Central memory CD8-positive, alpha-beta T cell (primary cell): Measurements from ENCODE around the gene ELOB.

Source experiments
- ATAC-seq: fragments of 150-1000 bp; cut with Tn5 transposase; replicated peaks from 2 replicates; pipeline ENCODE4 v1.10.0; 2022; ENCODE audit warnings: mild to moderate bottlenecking, moderate FRiP score, moderate number of reproducible peaks; ENCODE audit not compliant: poor library complexity, severe bottlenecking; ENCODE audit errors: extremely low read depth
- DNase-seq, 2 donors: peaks; one replicate each; pipeline ENCODE4 v3.0.0; 2021; ENCODE audit warnings: low spot score in 2 of 2
- H3K27ac Mint-ChIP-seq: one replicate; pipeline ENCODE4 v1.8.0; 2022; ENCODE audit warnings: low read depth, mild to moderate bottlenecking, moderate library complexity, mixed read lengths
- H3K27me3 Mint-ChIP-seq: one replicate; pipeline ENCODE4 v1.8.0; 2022; ENCODE audit warnings: mixed read lengths
- H3K36me3 Mint-ChIP-seq: one replicate; pipeline ENCODE4 v1.8.0; 2022; ENCODE audit warnings: mild to moderate bottlenecking, moderate library complexity, mixed read lengths; ENCODE audit not compliant: insufficient read depth
- H3K4me1 Mint-ChIP-seq: one replicate; pipeline ENCODE4 v1.8.0; 2022; ENCODE audit warnings: mixed read lengths
- H3K4me3 Mint-ChIP-seq: one replicate; pipeline ENCODE4 v1.8.0; 2022; ENCODE audit warnings: mild to moderate bottlenecking, moderate library complexity, mixed read lengths
- H3K9me3 Mint-ChIP-seq: one replicate; pipeline ENCODE4 v1.8.0; 2022; ENCODE audit warnings: mixed read lengths

Gene ELOB

DNA sequence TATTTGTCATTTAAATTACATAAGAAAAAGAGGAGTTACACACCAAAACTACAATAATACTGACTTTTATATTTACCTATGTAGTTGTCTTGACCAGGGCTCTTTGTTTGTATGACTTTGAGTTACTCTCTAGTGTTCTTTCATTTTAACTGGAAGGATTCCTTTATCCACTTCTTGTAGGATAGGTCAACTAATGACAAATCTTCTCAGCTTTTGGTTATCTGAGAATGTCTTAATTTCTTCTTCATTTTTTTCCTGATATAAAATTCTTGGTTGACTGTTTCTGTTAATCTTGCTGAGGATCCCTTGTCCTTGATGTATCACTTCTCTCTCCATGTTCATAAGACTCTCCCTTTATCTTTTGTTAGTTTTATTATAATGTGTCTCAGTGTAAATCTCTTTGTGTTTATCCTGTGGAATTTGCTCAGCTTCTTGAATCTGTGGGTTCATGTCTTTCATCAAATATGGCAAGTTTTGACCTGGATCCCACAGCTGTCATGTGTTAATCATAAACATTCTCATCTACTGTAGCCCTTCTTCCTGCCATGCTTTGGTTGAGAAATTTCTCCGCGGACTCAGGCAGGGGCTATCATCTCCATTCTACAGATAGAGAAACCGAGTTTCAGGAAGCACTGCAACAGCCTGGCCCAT is 26.6 kb upstream of the ELOB start:
- ATAC-seq (no peak), DNase-seq (no peak)
- no peaks in the 10 kb centered on the region for H3K4me1 Mint-ChIP-seq
- H3K27ac Mint-ChIP-seq: no peak overlapping the region
- peaks cover 41% of the 10 kb centered on the region for H3K27me3 Mint-ChIP-seq
- H3K36me3 Mint-ChIP-seq: peaks cover 2% of the 10 kb centered on the region
- no peak overlapping the region for H3K4me3 Mint-ChIP-seq
- peaks cover 5% of the 10 kb centered on the region for H3K9me3 Mint-ChIP-seq

DNA sequence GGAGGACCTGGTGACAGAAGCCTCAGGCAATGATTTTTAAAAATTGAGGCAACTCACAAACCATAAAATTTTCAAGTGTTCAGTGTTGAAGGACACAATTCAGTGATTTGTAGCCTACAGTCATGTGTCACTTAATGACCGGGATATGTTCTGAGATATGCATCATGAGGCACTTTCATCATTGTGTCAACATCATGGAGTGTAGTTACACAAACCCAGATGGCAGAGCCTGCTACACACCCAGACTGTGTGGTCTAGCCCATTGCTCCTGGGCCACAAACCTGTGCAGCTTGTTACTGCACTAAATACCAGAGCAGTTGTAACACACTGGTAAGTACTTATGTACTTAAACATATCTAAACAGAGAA is 22.8 kb upstream of the ELOB start:
- peaks cover 5% of the 10 kb centered on the region for H3K9me3 Mint-ChIP-seq
- no peak overlapping the region for H3K27ac Mint-ChIP-seq
- ATAC-seq (no peak), DNase-seq (no peak)
- H3K4me3 Mint-ChIP-seq: no peak overlapping the region
- H3K4me1 Mint-ChIP-seq: no peaks in the 10 kb centered on the region
- no peaks in the 10 kb centered on the region for H3K36me3 Mint-ChIP-seq
- peaks cover 11% of the 10 kb centered on the region for H3K27me3 Mint-ChIP-seq

DNA sequence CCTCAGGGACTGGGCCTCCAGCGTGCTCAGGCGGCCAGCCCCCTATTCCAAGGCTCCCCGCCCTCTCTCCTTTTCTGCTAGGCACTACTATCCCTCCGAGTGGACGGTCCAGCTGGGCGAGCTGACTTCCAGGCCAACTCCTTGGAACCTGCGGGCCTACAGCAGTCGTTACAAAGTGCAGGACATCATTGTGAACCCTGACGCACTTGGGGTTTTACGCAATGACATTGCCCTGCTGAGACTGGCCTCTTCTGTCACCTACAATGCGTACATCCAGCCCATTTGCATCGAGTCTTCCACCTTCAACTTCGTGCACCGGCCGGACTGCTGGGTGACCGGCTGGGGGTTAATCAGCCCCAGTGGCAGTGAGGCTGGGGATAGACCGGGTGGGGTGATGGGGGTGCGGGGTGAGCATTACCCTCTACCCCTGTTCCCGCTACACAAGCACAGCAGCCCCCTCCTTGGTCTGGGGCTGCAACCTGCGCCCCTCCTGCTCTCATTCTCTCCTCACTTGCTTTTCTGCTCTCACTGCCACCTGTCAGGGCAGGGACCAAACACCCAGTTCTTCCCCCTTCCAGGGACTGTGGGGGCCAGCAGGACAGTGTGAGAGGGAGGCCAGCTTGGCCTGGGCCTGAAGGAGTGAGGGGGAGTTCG is 22.3 kb upstream of the ELOB start:
- Mint-ChIP-seq H3K4me3 (no peak overlapping the region), H3K4me1 (no peaks in the 10 kb centered on the region), H3K27ac (no peak overlapping the region), H3K36me3 (no peaks in the 10 kb centered on the region), H3K27me3 (peaks cover 14% of the 10 kb centered on the region), H3K9me3 (peaks cover 5% of the 10 kb centered on the region)
- no peak for ATAC-seq
- DNase-seq: no peak

DNA sequence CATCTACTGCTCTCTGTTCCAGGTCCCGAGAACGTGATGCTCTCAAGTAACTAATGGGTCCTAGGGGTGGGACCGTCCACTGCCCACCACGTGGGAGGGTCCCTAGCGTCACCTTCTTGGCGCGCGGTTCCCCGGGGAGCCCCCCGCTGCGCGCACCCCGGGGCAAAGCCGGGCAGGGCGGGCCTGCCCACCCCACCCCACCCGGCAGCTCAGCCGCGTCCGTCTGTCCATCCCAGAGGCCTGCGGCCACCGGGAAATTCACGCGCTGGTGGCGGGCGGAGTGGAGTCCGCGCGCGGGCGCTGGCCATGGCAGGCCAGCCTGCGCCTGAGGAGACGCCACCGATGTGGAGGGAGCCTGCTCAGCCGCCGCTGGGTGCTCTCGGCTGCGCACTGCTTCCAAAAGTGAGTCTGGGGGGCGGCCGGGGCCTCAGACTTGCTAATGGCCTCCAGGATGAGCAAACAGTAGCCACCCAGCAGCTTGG is 21.7 kb upstream of the ELOB start:
- DNase-seq: no peak
- peaks cover 2% of the 10 kb centered on the region for H3K9me3 Mint-ChIP-seq
- no peak for ATAC-seq
- H3K4me1 Mint-ChIP-seq: no peaks in the 10 kb centered on the region
- peaks cover 20% of the 10 kb centered on the region for H3K27me3 Mint-ChIP-seq
- no peak overlapping the region for H3K4me3 Mint-ChIP-seq
- H3K27ac Mint-ChIP-seq: no peak overlapping the region
- no peaks in the 10 kb centered on the region for H3K36me3 Mint-ChIP-seq

DNA sequence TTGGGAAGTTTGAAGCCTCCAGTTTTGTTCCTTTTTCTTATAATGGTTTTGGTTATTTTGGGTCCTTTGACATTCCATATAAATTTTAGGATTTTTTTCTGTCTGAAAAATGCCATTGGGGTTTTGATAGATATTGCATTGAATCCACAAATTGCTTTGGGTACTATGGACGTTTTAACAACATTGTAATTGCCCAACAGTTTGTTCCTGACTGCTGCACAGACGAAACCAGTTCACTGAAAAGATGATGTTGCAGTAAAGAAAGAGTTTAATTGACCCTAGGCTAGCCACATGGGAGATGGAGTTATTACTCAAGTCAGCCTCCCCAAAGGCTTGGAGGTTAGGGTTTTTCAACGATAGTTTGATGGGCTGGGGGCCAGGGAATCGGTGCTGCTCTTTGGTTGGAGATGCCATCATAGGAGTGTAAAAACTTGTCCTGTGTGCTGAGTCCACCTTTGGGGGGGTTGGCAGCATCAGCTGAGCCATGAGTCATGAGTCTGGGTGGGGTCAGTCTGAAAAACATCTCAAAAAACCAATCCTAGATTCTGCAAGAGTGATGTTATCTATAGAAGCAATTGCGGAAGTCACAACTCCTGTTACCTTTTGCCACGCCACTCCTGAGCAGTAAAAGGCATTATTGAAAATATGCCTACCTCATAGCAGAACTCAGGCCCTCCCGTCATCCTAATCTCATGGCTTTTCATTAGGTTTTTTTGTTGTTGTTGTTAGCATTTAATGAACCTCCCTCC is 18.5 kb upstream of the ELOB start:
- Mint-ChIP-seq H3K36me3 (no peaks in the 10 kb centered on the region), H3K4me1 (no peaks in the 10 kb centered on the region), H3K27me3 (peaks cover 47% of the 10 kb centered on the region), H3K27ac (no peak overlapping the region), H3K4me3 (no peak overlapping the region), H3K9me3 (no peaks in the 10 kb centered on the region)
- ATAC-seq: no peak
- no peak for DNase-seq

DNA sequence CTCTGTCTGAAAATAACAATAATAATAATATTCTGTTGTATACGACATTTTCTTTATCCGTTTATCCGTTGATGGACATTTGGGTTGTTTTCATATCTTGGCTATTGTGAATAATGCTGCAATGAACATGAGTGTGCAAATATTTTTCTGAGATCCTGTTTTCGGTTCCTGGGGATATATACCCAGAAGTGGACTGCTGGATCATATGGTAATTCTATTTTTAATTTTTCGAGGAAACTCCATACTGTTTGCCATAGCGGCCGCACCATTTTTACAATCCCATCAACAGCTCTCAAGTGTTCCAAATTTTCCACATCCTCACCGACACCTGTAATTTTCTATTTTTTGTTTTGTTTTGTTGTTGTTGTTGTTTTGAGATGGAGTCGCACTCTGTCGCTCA is 15.9 kb upstream of the ELOB start:
- DNase-seq: no peak
- ATAC-seq: no peak
- Mint-ChIP-seq H3K9me3 (no peaks in the 10 kb centered on the region), H3K4me3 (no peak overlapping the region), H3K4me1 (no peaks in the 10 kb centered on the region), H3K27ac (no peak overlapping the region), H3K27me3 (peaks cover 60% of the 10 kb centered on the region), H3K36me3 (no peaks in the 10 kb centered on the region)

DNA sequence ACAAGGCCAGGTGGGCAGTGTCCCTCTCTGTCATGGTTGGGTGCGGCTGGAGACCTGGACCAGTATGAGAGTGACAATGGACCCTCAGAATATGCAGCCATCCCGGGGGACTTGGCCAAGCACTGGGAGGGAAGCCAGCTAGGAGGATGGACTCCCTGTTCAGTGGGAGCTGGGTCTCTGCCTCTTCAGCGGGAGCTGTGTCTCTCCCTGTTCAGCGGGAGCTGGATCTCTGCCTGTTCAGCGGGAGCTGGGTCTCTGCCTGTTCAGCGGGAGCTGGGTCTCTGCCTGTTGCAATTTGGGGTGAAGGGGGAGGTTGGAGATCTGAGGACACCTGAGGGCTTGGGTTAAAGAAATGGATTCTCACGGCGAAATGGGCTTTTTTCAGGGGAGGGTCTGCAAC is 14.1 kb upstream of the ELOB start:
- H3K27ac Mint-ChIP-seq: no peak overlapping the region
- H3K9me3 Mint-ChIP-seq: no peaks in the 10 kb centered on the region

DNA sequence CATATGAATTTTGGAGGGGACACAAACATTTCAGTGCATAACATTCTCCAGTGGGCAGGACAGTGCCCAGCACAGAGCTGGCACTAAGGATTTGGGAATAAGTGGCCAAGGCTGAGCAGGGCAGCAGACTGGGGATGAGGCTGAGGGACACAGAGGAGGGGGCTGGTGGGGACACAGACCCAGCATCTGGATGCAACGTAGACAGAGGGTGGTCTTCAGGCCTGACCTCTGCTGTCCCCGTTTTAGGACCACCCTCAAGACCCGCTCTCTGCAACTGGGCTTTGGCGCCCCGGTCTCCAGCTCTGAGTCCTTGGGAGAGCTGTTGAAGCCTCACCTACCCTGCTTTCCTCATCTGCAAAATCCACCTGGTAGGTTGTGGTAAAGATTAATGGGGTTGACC is 13.6 kb upstream of the ELOB start:
- Mint-ChIP-seq H3K4me3 (no peak overlapping the region), H3K27me3 (peaks cover 52% of the 10 kb centered on the region), H3K4me1 (no peaks in the 10 kb centered on the region), H3K9me3 (no peaks in the 10 kb centered on the region), H3K36me3 (no peaks in the 10 kb centered on the region), H3K27ac (no peak overlapping the region)
- DNase-seq (no peak), ATAC-seq (no peak)

More for the DNA sequence above, 14.1 kb upstream of the ELOB start:
- DNase-seq: no peak
- H3K4me1 Mint-ChIP-seq: no peaks in the 10 kb centered on the region
- H3K36me3 Mint-ChIP-seq: no peaks in the 10 kb centered on the region
- H3K27me3 Mint-ChIP-seq: peaks cover 52% of the 10 kb centered on the region
- H3K4me3 Mint-ChIP-seq: no peak overlapping the region
- ATAC-seq: no peak

DNA sequence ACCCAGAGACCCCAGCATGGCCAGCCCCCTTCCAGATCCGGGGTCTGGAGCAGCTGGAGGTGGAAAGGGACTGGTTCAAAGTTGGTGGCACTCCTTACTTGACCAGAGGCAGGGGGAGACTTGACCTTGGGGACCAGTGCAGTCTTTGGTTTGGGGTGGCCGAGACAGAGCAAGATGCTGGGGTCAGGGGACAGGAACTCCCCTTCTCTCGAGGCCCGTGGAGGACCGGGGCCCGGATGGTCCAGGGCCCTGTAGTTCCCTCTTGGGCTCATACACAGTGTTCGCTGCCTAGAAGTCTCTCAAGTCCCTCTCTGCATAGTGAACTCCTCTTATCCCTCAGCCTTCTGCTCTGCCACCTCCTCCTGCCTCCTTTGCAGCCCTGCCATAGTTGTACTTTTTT is 10.9 kb upstream of the ELOB start:
- DNase-seq (no peak), ATAC-seq (no peak)
- Mint-ChIP-seq H3K27ac (no peak overlapping the region), H3K4me1 (peaks cover 5% of the 10 kb centered on the region), H3K36me3 (no peaks in the 10 kb centered on the region), H3K9me3 (no peaks in the 10 kb centered on the region), H3K4me3 (no peak overlapping the region), H3K27me3 (peaks cover 33% of the 10 kb centered on the region)

DNA sequence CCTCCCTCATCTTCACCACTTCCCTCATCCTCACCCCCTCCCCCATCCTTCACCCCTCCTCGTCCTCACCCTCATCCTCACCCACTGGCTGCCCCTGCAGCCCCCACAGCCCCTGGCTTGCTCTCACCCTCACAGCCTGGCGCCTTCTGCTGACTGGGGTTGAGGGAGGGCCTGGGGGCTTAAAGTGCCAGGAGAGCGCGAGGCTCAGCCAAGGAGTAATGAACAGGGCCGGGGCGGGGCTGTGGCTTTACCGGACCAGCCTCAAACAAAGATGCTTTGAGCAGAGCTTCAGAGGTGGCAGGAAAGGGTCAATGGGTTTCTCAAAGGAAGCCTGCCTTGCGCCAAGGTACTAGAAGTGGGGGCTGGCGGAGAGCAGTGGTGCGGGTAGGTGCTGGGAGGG is 10.3 kb upstream of the ELOB start, which contains the start of gene PRSS33:
Gene PRSS33 (minus strand): TSS at position 155 of the 400 bp plus-strand sequence. CDS start 1,013 bp downstream, outside the sequence.
- Mint-ChIP-seq H3K27me3 (peaks cover 32% of the 10 kb centered on the region), H3K27ac (no peak within 1 kb of the TSS), H3K4me1 (peaks cover 5% of the 10 kb centered on the region), H3K4me3 (peak within 1 kb of the TSS; percentile 88), H3K36me3 (no peaks in the 10 kb centered on the region), H3K9me3 (no peaks in the 10 kb centered on the region)
- no peak for ATAC-seq
- DNase-seq: no peak

DNA sequence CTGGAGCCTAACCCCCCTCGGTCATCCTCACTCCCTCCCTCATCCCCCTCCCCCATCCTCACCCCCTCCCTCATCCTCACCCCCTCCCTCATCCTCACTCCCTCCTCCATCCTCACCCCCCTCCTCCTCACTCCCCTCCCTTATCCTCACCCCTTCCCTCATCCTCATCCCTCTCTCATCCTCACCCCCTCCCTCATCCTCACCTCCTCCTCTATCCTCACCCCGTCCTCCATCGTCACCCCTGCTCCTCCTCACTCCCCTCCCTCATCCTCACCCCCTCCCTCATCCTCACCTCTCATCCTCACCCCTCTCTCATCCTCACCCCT is 9.7 kb upstream of the ELOB start:
- H3K9me3 Mint-ChIP-seq: no peaks in the 10 kb centered on the region
- no peak for ATAC-seq
- no peak overlapping the region for H3K27ac Mint-ChIP-seq
- no peak for DNase-seq
- H3K4me1 Mint-ChIP-seq: peaks cover 5% of the 10 kb centered on the region
- peak overlapping the region; percentile 88 for H3K4me3 Mint-ChIP-seq
- peaks cover 26% of the 10 kb centered on the region for H3K27me3 Mint-ChIP-seq
- H3K36me3 Mint-ChIP-seq: no peaks in the 10 kb centered on the region

DNA sequence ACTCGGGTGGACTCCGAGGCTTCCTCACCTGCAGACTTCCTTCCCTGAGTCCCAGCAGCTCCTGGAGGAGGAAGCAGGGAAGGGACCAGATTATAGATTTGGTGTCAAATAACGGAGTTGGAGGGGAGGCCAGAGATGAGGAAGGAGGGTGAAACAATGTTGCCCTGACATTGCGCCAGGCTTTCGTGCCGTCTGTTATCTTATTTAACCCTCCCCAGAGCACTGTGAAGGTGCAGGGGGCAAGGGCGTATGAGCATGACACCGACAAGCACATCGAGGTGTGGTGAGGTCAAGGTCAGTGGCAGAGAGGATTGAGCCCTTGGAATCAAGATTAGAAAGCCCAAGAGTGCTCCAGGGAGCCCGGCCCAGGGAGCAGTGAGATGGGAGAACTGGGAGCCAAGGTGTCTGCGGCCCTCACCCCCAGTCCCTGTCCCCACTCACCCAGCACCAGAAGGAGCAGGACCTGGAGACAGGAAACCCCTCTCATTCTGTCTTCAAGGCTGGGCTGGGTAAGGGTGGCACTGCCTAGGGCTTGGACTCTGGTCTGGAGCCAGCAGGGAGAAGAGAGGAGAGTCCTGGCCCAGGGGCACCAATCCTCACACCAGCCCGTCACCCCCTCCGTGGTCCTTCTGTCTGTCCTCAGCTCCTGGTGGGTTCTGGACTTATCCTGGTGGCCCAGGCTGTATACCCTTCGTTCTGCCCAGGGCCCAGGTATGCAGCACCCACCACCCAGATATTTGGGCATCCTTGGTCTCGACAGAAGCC is 9.2 kb upstream of the ELOB start:
- ATAC-seq (no peak), DNase-seq (no peak)
- no peaks in the 10 kb centered on the region for H3K9me3 Mint-ChIP-seq
- peak overlapping the region; percentile 88 for H3K4me3 Mint-ChIP-seq
- H3K36me3 Mint-ChIP-seq: no peaks in the 10 kb centered on the region
- H3K27ac Mint-ChIP-seq: no peak overlapping the region
- peaks cover 21% of the 10 kb centered on the region for H3K27me3 Mint-ChIP-seq
- peaks cover 5% of the 10 kb centered on the region for H3K4me1 Mint-ChIP-seq
